RWPE1 (cell line): ENCODE data around the gene SLC5A12.

ENCODE experiments used
- CTCF ChIA-PET: fragments of 350-600 bp; sonication (Branson Sonifier 250); formaldehyde crosslinking; extraction: SDS; loops from one replicate; lab custom pipeline; 2021; lab: Yijun Ruan, JAX
- POLR2A ChIA-PET: fragments of 400-600 bp; formaldehyde crosslinking; extraction: SDS; loops from one replicate; lab custom pipeline; 2020; ENCODE audit warnings: antibody characterized with exemption; ENCODE audit not compliant: low non-redundant PET; lab: Yijun Ruan, JAX
- DNase-seq: peaks from one replicate; pipeline ENCODE4 v3.0.0; 2012; ENCODE audit warnings: low spot score
- H3K27ac ChIP-seq: fragments of 450-650 bp; 2 replicates; pipeline ENCODE4 v1.5.1; 2017
- CTCF ChIP-seq: fragments of 450-650 bp; conservative IDR thresholded peaks from 2 replicates; pipeline ENCODE4 v1.5.1; 2017; ENCODE audit warnings: low read depth, mild to moderate bottlenecking

Gene SLC5A12

GRCh38 chr11:26743622-26744021, 21.8 kb upstream of the SLC5A12 start:
- no peak overlapping the region for H3K27ac ChIP-seq
- no peak for TF ChIP-seq CTCF
- ChIA-PET CTCF (interaction anchor here (0.6 kb wide), 1 partner anchor 316 kb away, joined by 3 read pairs; no protein-coding TSS in a partner anchor), POLR2A (no interaction called here)
- DNase-seq, result no peak

DNA sequence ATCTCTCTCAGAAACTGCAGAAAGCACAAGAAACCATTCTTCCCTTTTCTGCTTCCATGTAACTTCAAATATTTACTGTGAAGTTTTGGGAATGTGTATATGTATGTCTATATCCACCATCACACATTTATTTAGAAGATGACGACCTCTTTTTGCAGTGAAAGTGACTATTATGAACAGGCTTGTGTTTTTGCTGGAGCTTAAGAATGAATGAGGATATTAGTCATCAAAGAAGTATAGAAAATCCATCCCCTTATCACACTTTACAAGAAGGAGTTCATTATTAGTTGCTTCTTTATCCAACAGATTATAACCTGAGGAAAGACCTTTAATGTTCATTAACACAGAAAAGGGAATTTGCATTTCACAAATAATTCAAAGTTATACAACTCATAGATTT, 21.1 kb upstream of the SLC5A12 start:
- no peak overlapping the region for H3K27ac ChIP-seq
- DNase-seq, result no peak
- ChIA-PET POLR2A (no interaction called here), CTCF (no interaction called here)
- no peak for TF ChIP-seq CTCF

- CTCF ChIA-PET, result interaction anchor here (0.7 kb wide), 1 partner anchor 84 kb away, joined by 4 read pairs; no protein-coding TSS in a partner anchor
- H3K27ac ChIP-seq, result no peak overlapping the region
- no peak for TF ChIP-seq CTCF
- POLR2A ChIA-PET, result no interaction called here
- DNase-seq, result peak; percentile 5
These were observed 19.2 kb upstream of the SLC5A12 start for GRCh38 chr11:26741036-26741435.

DNA sequence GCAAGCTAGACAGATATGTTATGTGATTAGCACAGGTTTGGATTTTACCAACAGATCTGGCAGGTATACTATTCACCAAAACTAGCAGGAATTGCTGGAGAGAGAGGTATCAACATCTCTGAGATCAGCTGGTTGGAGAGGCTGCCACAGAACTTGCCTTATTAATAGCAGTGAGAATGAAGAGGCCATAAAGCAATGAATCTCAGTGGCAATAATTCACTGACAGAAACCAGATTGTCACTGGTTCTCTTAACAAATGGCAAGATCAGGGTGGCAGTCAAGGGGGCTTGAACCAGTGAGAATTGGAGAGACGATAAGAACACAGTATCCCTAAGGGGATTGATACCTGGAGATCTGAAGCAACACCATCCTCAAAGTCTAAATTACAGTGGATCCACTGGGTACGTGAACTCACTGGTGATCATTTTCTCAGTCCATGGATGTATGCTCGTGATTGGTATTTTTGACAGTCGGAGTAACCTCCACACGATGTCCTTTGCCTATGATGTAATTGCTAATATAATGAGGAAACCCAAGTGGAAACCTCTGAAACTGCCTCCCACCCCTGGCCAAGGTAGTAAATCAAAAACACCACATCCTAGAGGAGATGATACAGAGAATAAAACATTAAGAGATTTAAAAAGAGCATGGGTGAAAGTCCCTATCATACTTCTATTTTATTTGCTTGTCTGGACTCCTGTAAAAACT, 17.7 kb upstream of the SLC5A12 start:
- ChIA-PET CTCF (no interaction called here), POLR2A (no interaction called here)
- TF ChIP-seq CTCF, result no peak
- no peak overlapping the region for H3K27ac ChIP-seq
- DNase-seq, result no peak

- no peak overlapping the region for H3K27ac ChIP-seq
- DNase-seq, result no peak
- ChIA-PET CTCF (no interaction called here), POLR2A (no interaction called here)
- TF ChIP-seq CTCF, result no peak
These were observed 12.8 kb upstream of the SLC5A12 start for GRCh38 chr11:26734691-26735090.

DNA sequence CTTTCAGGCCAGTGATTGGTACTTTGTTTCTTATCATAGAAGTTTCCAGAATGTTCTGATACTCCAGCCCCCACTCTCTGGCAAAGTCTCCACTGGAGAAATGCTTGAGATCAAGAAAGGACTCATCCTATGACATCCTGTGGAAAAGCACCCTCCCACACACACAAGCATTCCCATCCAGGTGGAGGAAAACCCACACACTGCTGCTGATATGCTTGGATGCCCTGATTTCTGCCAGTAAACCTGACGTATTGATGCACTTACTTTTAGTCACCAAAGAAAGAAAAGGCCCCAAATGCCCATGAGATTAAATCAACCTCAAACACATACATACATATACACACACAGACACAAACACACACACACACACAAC, 9.2 kb upstream of the SLC5A12 start:
- POLR2A ChIA-PET, result no interaction called here
- TF ChIP-seq CTCF, result no peak
- CTCF ChIA-PET, result no interaction called here
- no peak overlapping the region for H3K27ac ChIP-seq
- no peak for DNase-seq
